GM12873 (cell line): Measurements from ENCODE around the gene SHCBP1.
A peak's percentile ranks its signal among the peaks of the same experiment; 100 is the strongest.

Source experiments
- CTCF ChIP-seq: IDR thresholded peaks from 2 replicates; pipeline ENCODE4 v1.5.1; 2012; ENCODE audit warnings: low read depth, mild to moderate bottlenecking, moderate library complexity, low read length, control low read depth; ENCODE audit not compliant: insufficient read depth; ENCODE audit errors: missing control alignments

Gene SHCBP1

GRCh38 chr16:46621006-46621933 lies at the start of gene SHCBP1:
TSS of gene SHCBP1 (minus strand) at chr16:46621379. CDS start at chr16:46621359, 20 bp downstream.
- TF ChIP-seq CTCF, result no peak

- TF ChIP-seq CTCF, result no peak
These were observed 40.9 kb upstream of the SHCBP1 start for GRCh38 chr16:46662123-46662522.

- peak; percentile 16 for TF ChIP-seq CTCF
These were observed 37.7 kb upstream of the SHCBP1 start for GRCh38 chr16:46658925-46659324.

GRCh38 chr16:46651305-46651704 lies 30.1 kb upstream of the SHCBP1 start:
- TF ChIP-seq CTCF, result no peak

GRCh38 chr16:46650254-46650623 lies 29.1 kb upstream of the SHCBP1 start:
- TF ChIP-seq CTCF, result no peak

GRCh38 chr16:46649588-46650253 lies 28.5 kb upstream of the SHCBP1 start:
- TF ChIP-seq CTCF, result no peak

GRCh38 chr16:46648656-46649055 lies 27.5 kb upstream of the SHCBP1 start:
- TF ChIP-seq CTCF, result no peak
